Liver (tissue), 9 donors: ENCODE results near the gene PEMT. TPM values are rescaled to one million over a fixed set of nuclear protein-coding genes. Genes with fewer than 3 reads are reported as not detected.

Experiments used
- DNase-seq: peaks from one replicate; pipeline ENCODE4 v3.0.0-alpha.2; 2017; ENCODE audit warnings: low spot score
- H3K27ac ChIP-seq, 2 donors: one replicate each; pipeline ENCODE4 v1.7.0; 2013; ENCODE audit warnings: inconsistent platforms in 2 of 2, low read length in 2 of 2, control low read depth in 1 of 2, low read depth in 1 of 2, mild to moderate bottlenecking in 1 of 2
- H3K27me3 ChIP-seq, 4 donors: one replicate each; pipeline versions ENCODE4 v1.6.1 to v1.7.0; 2013; ENCODE audit warnings: low read length in 3 of 4, inconsistent platforms in 1 of 4, mild to moderate bottlenecking in 1 of 4, moderate library complexity in 1 of 4; ENCODE audit not compliant: control insufficient read depth in 4 of 4, insufficient read depth in 4 of 4
- H3K36me3 ChIP-seq, 4 donors: one replicate each; pipeline versions ENCODE4 v1.6.1 to v1.7.0; 2013; ENCODE audit warnings: low read length in 3 of 4, mild to moderate bottlenecking in 3 of 4, low read depth in 1 of 4, moderate library complexity in 1 of 4; ENCODE audit not compliant: control insufficient read depth in 4 of 4, insufficient read depth in 3 of 4
- H3K4me1 ChIP-seq, 4 donors: one replicate each; pipeline versions ENCODE4 v1.6.1 to v1.7.0; 2013; ENCODE audit warnings: low read length in 3 of 4, mild to moderate bottlenecking in 3 of 4, moderate library complexity in 1 of 4; ENCODE audit not compliant: control insufficient read depth in 4 of 4, insufficient read depth in 4 of 4
- H3K4me3 ChIP-seq, 3 donors: one replicate each; pipeline versions ENCODE4 v1.6.1 to v1.7.0; 2013; ENCODE audit warnings: low read length in 3 of 3, control low read depth in 1 of 3, low read depth in 1 of 3, mild to moderate bottlenecking in 1 of 3
- H3K9ac ChIP-seq, 2 donors: one replicate each; pipeline ENCODE4 v1.7.0; 2013; ENCODE audit warnings: low read length in 2 of 2, mild to moderate bottlenecking in 2 of 2, moderate library complexity in 2 of 2, control low read depth in 1 of 2, low read depth in 1 of 2
- H3K9me3 ChIP-seq, 4 donors: one replicate each; pipeline versions ENCODE4 v1.6.1 to v1.7.0; 2013; ENCODE audit warnings: low read length in 3 of 4; ENCODE audit not compliant: control insufficient read depth in 4 of 4
- ATF3 ChIP-seq: IDR thresholded peaks from 2 replicates; pipeline ENCODE4 v1.6.1; 2016; ENCODE audit warnings: antibody characterized with exemption
- EGR1 ChIP-seq, 2 donors: IDR thresholded peaks; 2 replicates each; pipeline ENCODE4 v1.6.1; 2016 to 2018; ENCODE audit warnings: antibody characterized with exemption in 2 of 2, low read depth in 2 of 2
- FOXA1 ChIP-seq: IDR thresholded peaks from 2 replicates; pipeline ENCODE4 v1.6.1; 2016; ENCODE audit warnings: antibody characterized with exemption
- FOXA2 ChIP-seq: IDR thresholded peaks from 2 replicates; pipeline ENCODE4 v1.6.1; 2016; ENCODE audit warnings: antibody characterized with exemption
- HNF4A ChIP-seq, 2 donors: conservative IDR thresholded peaks; 2 replicates each; pipeline ENCODE4 v1.6.1; 2016; ENCODE audit warnings: antibody characterized with exemption in 2 of 2, mild to moderate bottlenecking in 2 of 2
- HNF4G ChIP-seq: IDR thresholded peaks from 2 replicates; pipeline ENCODE4 v1.6.1; 2016; ENCODE audit warnings: antibody characterized with exemption
- JUND ChIP-seq, 2 donors: IDR thresholded peaks; 2 replicates each; pipeline ENCODE4 v1.6.1; 2016; ENCODE audit warnings: antibody characterized with exemption in 2 of 2
- NR2F2 ChIP-seq: IDR thresholded peaks from 2 replicates; pipeline ENCODE4 v1.6.1; 2016; ENCODE audit warnings: antibody characterized with exemption
- RAD21 ChIP-seq, 2 donors: IDR thresholded peaks; 2 replicates each; pipeline ENCODE4 v1.6.1; 2016; ENCODE audit warnings: antibody characterized with exemption in 2 of 2, mild to moderate bottlenecking in 2 of 2
- REST ChIP-seq: IDR thresholded peaks from 2 replicates; pipeline ENCODE4 v1.6.1; 2016; ENCODE audit warnings: antibody characterized with exemption, mild to moderate bottlenecking
- SP1 ChIP-seq: IDR thresholded peaks from 2 replicates; pipeline ENCODE4 v1.6.1; 2018; ENCODE audit warnings: antibody characterized with exemption, mild to moderate bottlenecking
- TAF1 ChIP-seq: conservative IDR thresholded peaks from 2 replicates; pipeline ENCODE4 v1.6.1; 2016; ENCODE audit warnings: antibody characterized with exemption, mild to moderate bottlenecking
- YY1 ChIP-seq: IDR thresholded peaks from 2 replicates; pipeline ENCODE4 v1.6.1; 2016; ENCODE audit warnings: antibody characterized with exemption, mild to moderate bottlenecking
- ZBTB33 ChIP-seq: IDR thresholded peaks from 2 replicates; pipeline ENCODE4 v1.6.1; 2016; ENCODE audit warnings: antibody characterized with exemption
- WGBS: extraction: QIAGEN DNeasy Blood & Tissue Kit; methylation state at CpG from one replicate; pipeline ENCODE4 v1.1.7; 2013; 5-methylcytosine and 5-hydroxymethylcytosine counted together
- polyA plus RNA-seq, 2 donors: library from polyadenylated mRNA; stranded (reverse) in 1 of 2; unstranded in 1 of 2; fragments of 200-250 nt in 1 of 2; fragments of >200 nt in 1 of 2; fragmentation: Nextera tagmentation in 1 of 2; extraction: Ambion mirVana in 1 of 2; gene quantifications; one replicate each; pipeline versions ENCODE4 v1.2.1 to v1.2.3, GENCODE V29; 2013 to 2015
- total RNA-seq, 2 donors: library from RNA; depleted of rRNA; stranded (reverse); fragments of >200 nt; gene quantifications; one replicate each; pipeline ENCODE4 v1.2.3, GENCODE V29; 2014
- TF ChIP-seq, protein P1 (sequence below): fragments of 150-350 bp; IDR thresholded peaks from 2 replicates; pipeline ENCODE4 v1.5.1; 2017; ENCODE audit warnings: improper control_type of control experiment, low read depth, low read length; ENCODE audit not compliant: missing input control
- TF ChIP-seq, protein P2 (sequence below): IDR thresholded peaks from 2 replicates; pipeline ENCODE4 v1.6.1; 2016; ENCODE audit warnings: antibody characterized with exemption
- donor health status: healthy.
- donor health status: healthy.
- donor health status: healthy.
- donor health status: healthy.
- donor health status: healthy.

PEMT gene
- total and polyA plus RNA-seq, 4 donors = 64.6 to 211 (median 184) TPM

- Histone ChIP-seq H3K9me3 (no peaks in the 10 kb centered on the region), H3K4me1 (peaks cover 0 to 5% (median under 1%) of the 10 kb centered on the region in 4 donors), H3K4me3 (no peak overlapping the region), H3K9ac (no peak overlapping the region), H3K27ac (no peak overlapping the region), H3K27me3 (no peaks in the 10 kb centered on the region), H3K36me3 (peaks cover 0 to 11% (median 7%) of the 10 kb centered on the region in 4 donors)
- DNase-seq = no peak
- TF ChIP-seq HNF4G (no peak), EGR1 (IDR thresholded peaks at IDR 0.05; ENCODE audit: low read depth in 2 of 2) (no peak), NR2F2 (no peak), HNF4A (conservative IDR thresholded peaks at IDR 0.05) (no peak), ATF3 (no peak), TAF1 (no peak), SP1 (no peak), ZBTB33 (no peak), YY1 (no peak), FOXA1 (no peak), FOXA2 (no peak), REST (no peak)
- TF ChIP-seq, protein P1, sequence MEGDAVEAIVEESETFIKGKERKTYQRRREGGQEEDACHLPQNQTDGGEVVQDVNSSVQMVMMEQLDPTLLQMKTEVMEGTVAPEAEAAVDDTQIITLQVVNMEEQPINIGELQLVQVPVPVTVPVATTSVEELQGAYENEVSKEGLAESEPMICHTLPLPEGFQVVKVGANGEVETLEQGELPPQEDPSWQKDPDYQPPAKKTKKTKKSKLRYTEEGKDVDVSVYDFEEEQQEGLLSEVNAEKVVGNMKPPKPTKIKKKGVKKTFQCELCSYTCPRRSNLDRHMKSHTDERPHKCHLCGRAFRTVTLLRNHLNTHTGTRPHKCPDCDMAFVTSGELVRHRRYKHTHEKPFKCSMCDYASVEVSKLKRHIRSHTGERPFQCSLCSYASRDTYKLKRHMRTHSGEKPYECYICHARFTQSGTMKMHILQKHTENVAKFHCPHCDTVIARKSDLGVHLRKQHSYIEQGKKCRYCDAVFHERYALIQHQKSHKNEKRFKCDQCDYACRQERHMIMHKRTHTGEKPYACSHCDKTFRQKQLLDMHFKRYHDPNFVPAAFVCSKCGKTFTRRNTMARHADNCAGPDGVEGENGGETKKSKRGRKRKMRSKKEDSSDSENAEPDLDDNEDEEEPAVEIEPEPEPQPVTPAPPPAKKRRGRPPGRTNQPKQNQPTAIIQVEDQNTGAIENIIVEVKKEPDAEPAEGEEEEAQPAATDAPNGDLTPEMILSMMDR = no peak
- WGBS = 93% methylated on average over 6 of the region's 6 CpGs
Measured at GRCh38 chr17:17485420-17485819, 106.1 kb downstream of the PEMT start.

DNA sequence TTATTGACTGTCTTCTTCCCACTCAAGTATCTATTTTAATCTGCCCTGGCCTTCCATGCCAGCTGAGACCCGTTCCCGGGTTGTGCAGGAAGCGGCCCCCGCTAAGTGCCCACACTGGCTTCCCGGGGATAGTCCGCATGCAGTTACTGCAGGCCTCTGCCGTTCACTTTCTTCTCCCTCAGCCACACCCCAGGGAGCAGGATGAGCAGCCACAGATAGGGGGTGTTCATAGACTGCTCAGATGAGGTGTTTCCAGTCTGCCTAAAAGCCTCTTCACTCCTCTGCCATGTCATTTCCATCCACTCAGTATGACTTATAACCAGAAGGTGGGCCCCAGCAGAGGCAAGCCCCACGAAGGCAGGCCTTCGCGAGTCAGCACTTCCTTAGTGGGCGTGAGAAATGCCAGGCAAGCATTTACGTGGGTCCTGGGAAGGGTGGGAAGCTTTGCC, 107.0 kb downstream of the PEMT start:
- Histone ChIP-seq H3K27me3 (no peaks in the 10 kb centered on the region), H3K27ac (no peak overlapping the region), H3K36me3 (peaks cover 0 to 11% (median 6%) of the 10 kb centered on the region in 4 donors), H3K4me1 (peaks cover 0 to 7% (median under 1%) of the 10 kb centered on the region in 4 donors), H3K4me3 (no peak overlapping the region), H3K9ac (no peak overlapping the region), H3K9me3 (no peaks in the 10 kb centered on the region)
- no peak for DNase-seq
- TF ChIP-seq HNF4A (conservative IDR thresholded peaks at IDR 0.05) (no peak), FOXA1 (no peak), EGR1 (IDR thresholded peaks at IDR 0.05; ENCODE audit: low read depth in 2 of 2) (no peak), REST (no peak), YY1 (no peak), RAD21 (IDR thresholded peaks at IDR 0.05) (no peak), SP1 (no peak), NR2F2 (no peak), JUND (IDR thresholded peaks at IDR 0.05) (no peak), HNF4G (no peak)
- TF ChIP-seq, protein P2, sequence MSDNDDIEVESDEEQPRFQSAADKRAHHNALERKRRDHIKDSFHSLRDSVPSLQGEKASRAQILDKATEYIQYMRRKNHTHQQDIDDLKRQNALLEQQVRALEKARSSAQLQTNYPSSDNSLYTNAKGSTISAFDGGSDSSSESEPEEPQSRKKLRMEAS = no peak
- TF ChIP-seq, protein P1 = no peak
- WGBS = 85% methylated on average over 12 of the region's 12 CpGs
